Skeletal muscle satellite cell (primary cell): ENCODE measurements around the gene IL6ST.
"Not testable (repeated sequence)": the region's sequence is repeated elsewhere in the genome, so short reads cannot be mapped to it uniquely, and the experiment has no call there.

Source experiments
- H3K27me3 ChIP-seq: 2 replicates; pipeline ENCODE4 v1.7.0; 2013; ENCODE audit warnings: low read length; ENCODE audit not compliant: control insufficient read depth, insufficient read depth
- H3K36me3 ChIP-seq: 2 replicates; pipeline ENCODE4 v1.7.0; 2013; ENCODE audit warnings: mild to moderate bottlenecking, control low read depth, low read length; ENCODE audit not compliant: insufficient read depth
- H3K4me1 ChIP-seq: 2 replicates; pipeline ENCODE4 v1.7.0; 2013; ENCODE audit warnings: low read length; ENCODE audit not compliant: control insufficient read depth, insufficient read depth
- H3K4me2 ChIP-seq: 2 replicates; pipeline ENCODE4 v1.7.0; 2013; ENCODE audit warnings: mild to moderate bottlenecking, low read length
- H3K4me3 ChIP-seq: 2 replicates; pipeline ENCODE4 v1.7.0; 2013; ENCODE audit warnings: low read length
- H3K9ac ChIP-seq: 2 replicates; pipeline ENCODE4 v1.7.0; 2013; ENCODE audit warnings: mild to moderate bottlenecking, low read depth, low read length, moderate library complexity
- H3K9me3 ChIP-seq: replicated peaks from 2 replicates; pipeline ENCODE4 v1.7.0; 2013; ENCODE audit warnings: mild to moderate bottlenecking, control low read depth, low read length

The IL6ST gene

DNA sequence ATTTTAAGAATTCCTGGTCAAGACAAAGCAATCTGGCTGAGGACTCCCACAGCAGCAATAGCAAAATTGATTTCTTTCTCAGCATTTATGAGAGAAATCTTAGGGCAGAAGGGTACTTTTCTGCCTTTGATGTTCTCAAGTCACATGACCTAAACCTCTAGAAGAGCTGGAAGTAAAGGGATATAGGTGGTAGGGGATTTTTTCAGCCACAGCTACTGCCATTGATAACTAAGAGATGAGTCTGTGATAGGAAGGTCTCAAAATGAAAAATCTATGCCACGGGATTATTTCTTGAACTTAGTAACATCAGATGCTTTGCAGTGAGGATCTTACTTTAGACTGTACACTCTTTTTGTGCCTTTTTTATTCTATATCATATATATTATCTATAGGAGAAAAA is 35.6 kb downstream of the IL6ST start:
- Histone ChIP-seq H3K4me1 (no peaks in the 10 kb centered on the region), H3K9me3 (no peaks in the 10 kb centered on the region), H3K9ac (no peak overlapping the region), H3K4me3 (no peak overlapping the region), H3K36me3 (peaks cover 80% of the 10 kb centered on the region), H3K4me2 (no peak overlapping the region), H3K27me3 (no peaks in the 10 kb centered on the region)

DNA sequence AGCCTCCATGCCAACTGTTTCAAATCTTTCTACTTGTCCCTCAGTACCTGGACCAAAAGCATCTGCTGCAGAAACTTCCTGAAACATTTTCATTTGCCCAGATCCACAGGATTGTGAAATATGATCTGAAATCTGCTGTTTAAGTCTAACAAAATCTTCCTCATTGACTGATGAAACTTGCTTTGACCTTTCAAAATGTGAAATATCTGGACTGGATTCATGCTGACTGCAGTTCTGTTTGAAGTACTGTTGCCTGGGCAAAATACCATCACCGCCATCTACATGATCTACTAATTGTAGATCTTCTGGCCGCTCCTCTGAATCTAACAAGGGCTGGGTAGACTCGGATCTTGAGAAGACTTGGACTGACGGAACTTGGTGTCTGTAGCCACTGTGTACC is 53.6 kb downstream of the IL6ST start:
- H3K9ac ChIP-seq, H3K9me3 ChIP-seq, H3K4me1 ChIP-seq, H3K4me3 ChIP-seq, H3K4me2 ChIP-seq, H3K27me3 ChIP-seq: not testable (repeated sequence)
- peaks cover 71% of the 10 kb centered on the region for H3K36me3 ChIP-seq

DNA sequence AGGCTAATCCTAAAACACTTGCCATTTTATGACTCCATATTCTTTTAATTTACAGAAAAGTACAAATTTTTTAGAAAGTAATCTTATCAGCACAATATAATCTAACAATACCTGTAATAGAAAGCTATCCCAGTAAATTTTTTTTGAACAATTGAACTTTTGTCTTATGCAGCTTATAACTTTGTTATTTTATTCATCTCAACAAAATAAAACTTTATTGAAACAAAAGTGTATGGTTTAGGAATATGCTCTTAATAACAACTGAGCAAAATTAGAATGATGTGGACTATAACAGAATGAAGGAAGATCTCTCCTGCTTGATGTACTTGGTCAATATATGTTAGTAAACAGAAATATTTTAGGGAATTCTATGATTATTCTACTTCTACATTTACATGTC is 57.2 kb downstream of the IL6ST start:
- H3K9me3 ChIP-seq, H3K4me2 ChIP-seq, H3K4me3 ChIP-seq, H3K4me1 ChIP-seq, H3K27me3 ChIP-seq, H3K9ac ChIP-seq: not testable (repeated sequence)
- peaks cover 56% of the 10 kb centered on the region for H3K36me3 ChIP-seq

DNA sequence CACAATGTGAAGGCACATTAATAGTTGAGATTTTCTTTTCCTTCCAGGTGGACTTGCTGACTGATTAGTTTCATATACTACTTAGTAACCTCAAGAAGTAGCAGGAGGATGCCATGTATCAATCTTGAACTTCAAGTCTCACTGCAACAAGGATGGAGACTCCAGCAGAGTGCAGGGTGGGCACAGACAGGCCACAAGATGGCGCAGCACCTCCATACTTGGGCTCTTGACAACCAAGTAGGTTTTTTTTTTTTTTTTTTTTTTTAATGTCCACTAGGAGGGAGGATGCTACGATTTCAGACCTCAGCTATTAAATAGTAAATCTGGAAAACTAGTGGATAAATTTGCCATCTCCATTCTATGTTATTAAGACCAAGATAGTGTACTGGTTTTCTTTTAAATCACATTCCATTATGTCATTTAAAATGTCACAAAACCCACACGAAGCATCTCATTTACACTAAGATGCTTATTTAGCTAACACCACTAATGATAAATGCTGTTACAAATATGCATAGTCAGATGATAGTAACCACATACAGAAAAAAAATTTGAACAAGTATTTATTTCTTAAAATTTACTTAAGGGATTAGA is 58.6 kb downstream of the IL6ST start:
- Histone ChIP-seq H3K4me2 (no peak overlapping the region), H3K4me1 (peaks cover 7% of the 10 kb centered on the region), H3K27me3 (no peaks in the 10 kb centered on the region), H3K36me3 (peaks cover 43% of the 10 kb centered on the region), H3K9ac (no peak overlapping the region), H3K9me3 (no peaks in the 10 kb centered on the region), H3K4me3 (no peak overlapping the region)

DNA sequence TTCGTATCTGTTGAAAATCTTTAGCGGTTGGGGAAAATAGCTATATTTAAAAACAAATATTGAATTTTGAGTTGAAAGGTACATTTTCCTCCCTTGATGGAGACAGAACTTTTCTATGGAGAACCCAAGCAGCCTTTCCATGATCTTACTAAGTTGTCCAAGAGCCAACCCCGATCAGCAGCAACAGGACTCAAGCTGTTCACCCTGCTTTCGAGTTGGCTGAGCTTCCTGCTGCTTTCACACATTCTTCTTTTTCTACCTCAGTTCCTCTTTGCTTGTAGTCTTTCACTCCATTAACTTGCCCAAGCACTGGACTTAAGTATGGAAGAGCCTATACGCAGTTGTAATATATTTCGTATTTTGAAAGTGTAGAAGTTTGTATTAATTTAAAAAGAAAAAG is 59.4 kb downstream of the IL6ST start:
- Histone ChIP-seq H3K4me3 (no peak overlapping the region), H3K4me2 (no peak overlapping the region), H3K9ac (no peak overlapping the region), H3K4me1 (peaks cover 7% of the 10 kb centered on the region), H3K27me3 (no peaks in the 10 kb centered on the region), H3K36me3 (peaks cover 35% of the 10 kb centered on the region), H3K9me3 (no peaks in the 10 kb centered on the region)

DNA sequence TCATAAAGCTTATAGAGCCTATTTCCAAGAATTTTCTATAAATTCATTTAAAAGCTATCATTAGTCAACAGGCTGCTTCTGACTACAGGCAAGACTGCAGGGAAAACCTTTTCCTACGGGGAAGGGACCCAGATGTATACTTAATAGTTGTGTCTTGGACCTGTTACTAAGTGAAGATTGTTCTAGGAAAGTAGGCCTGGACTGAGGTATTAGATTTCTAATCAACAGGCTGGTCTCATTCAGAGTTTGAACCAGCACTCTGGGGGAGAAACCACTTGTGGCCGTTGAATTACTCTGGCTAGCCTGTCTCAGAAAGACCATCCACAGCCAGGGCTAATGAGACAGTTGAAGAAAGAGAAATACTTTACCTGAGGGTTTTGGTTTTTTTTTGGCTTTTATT is 60.0 kb downstream of the IL6ST start:
- Histone ChIP-seq H3K4me1 (peaks cover 7% of the 10 kb centered on the region), H3K4me2 (no peak overlapping the region)

DNA sequence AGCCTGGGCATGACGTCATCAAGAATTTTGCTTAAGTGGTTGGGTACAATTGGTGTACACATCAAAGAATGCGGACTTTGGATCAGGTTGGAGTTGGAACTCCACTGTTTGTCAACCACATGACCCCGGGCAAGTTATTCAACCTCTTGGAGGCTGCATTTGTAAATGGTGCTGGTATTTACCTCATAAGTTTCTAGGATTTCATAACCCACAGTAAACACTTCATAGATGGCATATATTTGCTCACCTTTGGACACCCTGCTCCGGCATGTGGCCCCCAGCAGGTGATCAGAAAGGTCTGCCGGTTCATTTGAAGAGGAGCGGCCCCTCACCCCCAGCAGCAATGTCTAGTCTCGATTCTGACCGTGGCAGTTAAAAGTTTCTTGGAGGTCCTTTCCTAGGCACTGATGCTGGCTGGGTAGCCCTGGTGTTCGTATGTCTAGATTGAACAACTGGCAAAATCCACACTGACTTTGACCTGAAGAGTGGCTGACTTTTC is 60.6 kb downstream of the IL6ST start:
- Histone ChIP-seq H3K36me3 (peaks cover 25% of the 10 kb centered on the region), H3K4me1 (peaks cover 7% of the 10 kb centered on the region), H3K27me3 (no peaks in the 10 kb centered on the region), H3K4me2 (no peak overlapping the region), H3K9ac (no peak overlapping the region), H3K4me3 (no peak overlapping the region), H3K9me3 (no peaks in the 10 kb centered on the region)

More for the DNA sequence above, 60.0 kb downstream of the IL6ST start:
- peaks cover 31% of the 10 kb centered on the region for H3K36me3 ChIP-seq
- no peak overlapping the region for H3K4me3 ChIP-seq
- no peak overlapping the region for H3K9ac ChIP-seq
- no peaks in the 10 kb centered on the region for H3K9me3 ChIP-seq
- H3K27me3 ChIP-seq = no peaks in the 10 kb centered on the region

DNA sequence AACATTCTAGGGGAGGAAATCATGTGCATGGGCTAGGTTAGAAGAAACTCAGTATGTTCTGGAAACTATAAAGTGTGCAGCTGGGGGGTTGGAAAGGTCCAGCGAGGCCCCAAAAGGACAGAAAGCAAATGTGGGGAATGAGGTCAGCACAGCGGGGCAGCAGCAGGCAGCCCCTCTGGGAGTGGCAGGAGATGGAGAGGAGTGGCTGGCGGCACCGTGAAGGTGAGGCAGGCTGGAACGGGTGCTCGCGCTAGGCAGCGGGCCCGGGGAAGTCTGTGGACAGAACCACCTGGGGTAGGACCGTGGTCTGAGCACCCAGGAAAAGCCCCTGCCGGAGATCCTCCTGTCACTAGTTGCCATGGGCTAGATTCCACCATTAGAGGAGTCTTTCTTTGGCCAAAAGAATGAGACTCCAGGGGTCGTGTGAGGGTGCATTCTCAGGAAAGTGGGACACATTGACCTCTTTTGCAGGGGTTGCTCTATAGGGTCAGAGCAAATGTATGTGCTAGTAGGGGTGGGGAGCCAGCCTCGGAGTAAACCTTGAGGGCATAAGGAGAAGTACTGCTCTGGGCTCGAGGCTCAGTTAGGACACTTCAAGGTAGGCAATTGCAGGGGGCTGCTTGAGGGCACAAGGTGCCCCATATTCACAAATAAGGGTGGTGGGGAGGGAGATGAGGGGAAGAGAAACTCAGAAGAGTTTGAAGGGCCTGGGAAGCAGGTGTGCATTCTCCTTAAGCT is 61.2 kb downstream of the IL6ST start:
- no peak overlapping the region for H3K4me2 ChIP-seq
- no peaks in the 10 kb centered on the region for H3K27me3 ChIP-seq
- no peak overlapping the region for H3K4me3 ChIP-seq
- no peak overlapping the region for H3K9ac ChIP-seq
- H3K36me3 ChIP-seq = peaks cover 20% of the 10 kb centered on the region
- no peaks in the 10 kb centered on the region for H3K9me3 ChIP-seq
- peaks cover 7% of the 10 kb centered on the region for H3K4me1 ChIP-seq

DNA sequence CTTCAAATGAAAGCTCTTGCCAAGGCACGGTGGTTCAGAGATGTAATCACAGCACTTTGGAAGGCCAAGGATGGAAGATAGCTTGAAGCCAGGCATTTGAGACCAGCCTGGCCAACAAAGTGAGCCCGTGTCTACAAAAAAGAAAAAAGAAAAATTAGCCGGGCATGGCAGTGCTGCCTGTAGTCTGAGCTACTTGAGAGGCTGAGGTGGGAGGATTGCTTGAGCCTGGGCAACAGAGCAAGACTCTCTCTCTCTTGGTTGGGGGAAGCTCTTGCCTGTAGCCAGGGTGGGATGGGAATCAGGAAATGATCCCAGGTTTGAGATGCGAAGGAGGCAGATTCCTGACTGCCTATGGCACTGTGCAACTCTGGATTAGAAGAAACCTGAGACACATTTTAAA is 62.1 kb downstream of the IL6ST start:
- H3K27me3 ChIP-seq = no peaks in the 10 kb centered on the region
- H3K9ac ChIP-seq = no peak overlapping the region
- H3K9me3 ChIP-seq = no peaks in the 10 kb centered on the region
- H3K36me3 ChIP-seq = peaks cover 12% of the 10 kb centered on the region
- H3K4me3 ChIP-seq = no peak overlapping the region
- H3K4me1 ChIP-seq = peaks cover 7% of the 10 kb centered on the region
- no peak overlapping the region for H3K4me2 ChIP-seq

DNA sequence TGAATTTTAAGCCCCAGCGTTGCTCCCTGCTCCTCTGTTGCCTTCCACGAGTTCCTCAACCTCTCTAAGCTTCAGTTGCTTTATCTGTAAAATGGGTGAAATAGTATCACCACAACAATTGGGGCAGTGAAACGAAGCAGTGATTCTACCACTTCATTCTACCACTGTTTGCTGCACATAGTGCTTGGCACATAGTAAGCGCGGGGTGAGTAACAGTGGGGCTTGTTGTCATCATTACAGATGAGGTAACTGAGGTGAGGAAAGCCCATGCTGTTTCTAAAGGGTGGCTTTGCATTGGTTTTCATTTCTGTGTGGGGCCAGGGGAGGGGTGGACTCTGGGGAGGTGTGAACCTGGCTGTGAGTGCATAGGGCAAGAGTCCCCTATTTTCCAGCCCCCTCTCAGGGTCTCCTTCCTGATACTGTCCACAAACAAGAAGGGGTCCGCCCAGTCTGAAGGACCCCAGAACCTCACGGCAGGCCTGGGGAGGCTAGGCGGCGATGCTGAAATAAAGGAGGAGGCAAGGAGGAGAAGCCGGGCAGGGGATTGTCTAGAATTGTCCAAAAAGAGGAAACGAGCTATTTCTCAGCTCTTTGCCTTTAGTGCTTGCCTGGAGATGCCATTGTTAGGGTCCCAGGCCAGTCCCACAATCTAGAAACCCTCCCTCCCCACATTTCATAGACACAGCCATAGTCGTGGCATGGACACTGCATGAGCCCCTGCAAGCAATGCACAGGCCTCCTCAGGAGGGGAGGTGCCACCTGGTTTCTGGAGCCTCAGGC is 65.6 kb downstream of the IL6ST start:
- Histone ChIP-seq H3K4me1 (no peaks in the 10 kb centered on the region), H3K4me2 (no peak overlapping the region), H3K27me3 (no peaks in the 10 kb centered on the region), H3K4me3 (no peak overlapping the region), H3K36me3 (no peaks in the 10 kb centered on the region), H3K9ac (no peak overlapping the region), H3K9me3 (no peaks in the 10 kb centered on the region)

DNA sequence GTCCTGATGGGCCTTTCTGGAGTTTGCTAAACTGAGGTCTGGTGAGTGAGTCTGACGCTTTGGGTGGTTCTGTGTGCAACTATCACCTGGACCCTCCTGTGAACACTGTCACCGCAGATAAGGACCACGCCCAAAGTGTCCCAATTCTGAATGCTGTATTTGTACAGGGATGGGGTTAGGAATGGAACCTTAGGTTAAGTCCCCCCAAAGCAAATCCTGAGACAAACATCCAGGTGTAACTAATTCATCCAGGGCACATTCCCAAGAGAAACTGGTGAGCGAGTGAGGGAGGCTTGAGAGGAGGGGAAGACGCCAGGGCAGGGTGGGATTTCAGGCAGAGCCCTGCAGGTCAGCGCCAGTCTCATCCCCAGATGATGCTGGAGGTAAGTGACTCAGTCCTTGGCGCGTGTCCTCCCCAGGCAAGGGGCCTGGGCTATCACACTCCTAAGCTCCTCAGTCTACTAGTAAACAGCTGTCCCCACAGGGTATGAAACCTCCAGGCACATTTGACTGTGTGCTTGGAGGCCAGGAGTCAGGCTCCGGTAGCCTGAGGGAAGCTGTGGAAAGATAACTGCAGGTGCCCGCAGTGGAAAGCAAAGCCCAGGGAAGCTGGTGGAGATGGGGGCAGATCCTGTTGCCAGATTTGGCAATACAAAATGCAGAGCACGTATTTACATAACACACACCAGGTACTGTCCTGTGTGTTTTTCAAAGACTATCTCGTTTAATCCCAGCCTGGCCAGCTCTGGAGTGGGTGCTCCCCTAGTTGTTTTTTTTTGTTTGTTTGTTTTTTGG is 66.7 kb downstream of the IL6ST start:
- Histone ChIP-seq H3K36me3 (no peaks in the 10 kb centered on the region), H3K9ac (no peak overlapping the region), H3K4me3 (no peak overlapping the region), H3K4me1 (peaks cover 2% of the 10 kb centered on the region), H3K27me3 (no peaks in the 10 kb centered on the region), H3K4me2 (no peak overlapping the region), H3K9me3 (no peaks in the 10 kb centered on the region)
